HCT116 (cell line): Measurements from ENCODE around the gene GALNT7. TPM values are rescaled to one million over a fixed set of nuclear protein-coding genes. Genes with fewer than 3 reads are reported as not detected.
A peak's percentile ranks its signal among the peaks of the same experiment; 100 is the strongest.

ENCODE experiments used
- ATAC-seq: fragments of 200-7000 bp; cut with Tn5 transposase; 2 replicates; pipeline ENCODE4 v1.9.1; 2020; ENCODE audit warnings: mild to moderate bottlenecking, moderate library complexity
- BruUV-seq: library from RNA; stranded (reverse); fragments of 400-500 nt; replicated peaks from 2 replicates; lab custom pipeline; 2021; lab: Mats Ljungman, UMichigan
- CTCF ChIA-PET: fragments of 300-600 bp; sonication (Branson Sonifier 250); formaldehyde crosslinking; loops from one replicate; lab custom pipeline; 2021; ENCODE audit warnings: antibody characterized with exemption; lab: Charles Lee
- POLR2A ChIA-PET: fragments of 300-600, 350-600 bp; sonication (Branson Sonifier 250); formaldehyde crosslinking; loops from one replicate; lab custom pipeline; 2021; ENCODE audit warnings: antibody characterized with exemption; lab: Charles Lee
- RAD21 ChIA-PET, 2 experiments: fragments of 300-600 bp; sonication (Branson Sonifier 250); formaldehyde crosslinking; loops; one replicate each; lab custom pipeline; 2023; ENCODE audit warnings: low total read pairs in 2 of 2; ENCODE audit not compliant: uncharacterized antibody in 2 of 2, unreplicated experiment in 2 of 2, low non-redundant PET in 1 of 2; lab: Charles Lee
- DNase-seq: peaks from one replicate; pipeline ENCODE4 v3.0.0-alpha.2; 2010; ENCODE audit warnings: low read depth, low spot score
- H2AFZ ChIP-seq: fragments of 200-600 bp; shearing (Covaris generic), sonication (generic); 2 replicates; pipeline ENCODE4 v1.6.1; 2017; ENCODE audit warnings: low read depth, mixed run types, mixed read lengths, antibody characterized with exemption, low read length; ENCODE audit not compliant: poor library complexity, severe bottlenecking
- H3K27ac ChIP-seq: 2 replicates; pipeline ENCODE4 v1.5.1; 2012; ENCODE audit warnings: low read depth, low read length
- H3K27me3 ChIP-seq: fragments of 200-600 bp; sonication (generic); 2 replicates; pipeline ENCODE4 v1.6.1; 2016; ENCODE audit warnings: mixed run types, low read length, mixed read lengths; ENCODE audit not compliant: insufficient read depth
- H3K36me3 ChIP-seq, 2 experiments: fragments of 200-500 bp in 1 of 2; fragments of 200-600 bp in 1 of 2; sonication (Bioruptor generic) in 1 of 2; sonication (generic) in 1 of 2; 2 replicates each; pipeline versions ENCODE4 v1.5.1 to v1.6.1; 2014 to 2016; ENCODE audit warnings: low read length in 2 of 2, inconsistent platforms in 1 of 2, mixed read lengths in 1 of 2, mixed run types in 1 of 2; ENCODE audit not compliant: insufficient read depth in 2 of 2, control insufficient read depth in 1 of 2
- H3K4me1 ChIP-seq, 2 experiments: fragments of 200-600 bp in 1 of 2; sonication (generic) in 1 of 2; 2 replicates each; pipeline versions ENCODE4 v1.5.1 to v1.6.1; 2012 to 2017; ENCODE audit warnings: low read length in 2 of 2, inconsistent platforms in 1 of 2, mild to moderate bottlenecking in 1 of 2, mixed read lengths in 1 of 2, mixed run types in 1 of 2, moderate library complexity in 1 of 2; ENCODE audit not compliant: insufficient read depth in 2 of 2, control insufficient read depth in 1 of 2
- H3K4me2 ChIP-seq: fragments of 200-600 bp; sonication (generic); 2 replicates; pipeline ENCODE4 v1.6.1; 2017; ENCODE audit warnings: mixed run types, low read length, mixed read lengths
- H3K4me3 ChIP-seq, 2 experiments: fragments of 200-600 bp in 1 of 2; sonication (generic) in 1 of 2; replicated peaks in 1 of 2; 2 replicates each; pipeline ENCODE4 v1.5.1; 2011 to 2016; ENCODE audit warnings: low read length in 2 of 2, control low read depth in 1 of 2, low read depth in 1 of 2, mild to moderate bottlenecking in 1 of 2, mixed read lengths in 1 of 2, mixed run types in 1 of 2
- H3K79me2 ChIP-seq: fragments of 200-600 bp; sonication (generic); 2 replicates; pipeline ENCODE4 v1.6.1; 2017; ENCODE audit warnings: mild to moderate bottlenecking, mixed run types, low read length, moderate library complexity, mixed read lengths; ENCODE audit not compliant: insufficient read depth
- H3K9ac ChIP-seq: fragments of 200-600 bp; sonication (generic); 2 replicates; pipeline ENCODE4 v1.6.1; 2016; ENCODE audit warnings: low read length, mixed read lengths
- H3K9me2 ChIP-seq: fragments of 200-600 bp; sonication (generic), shearing (Covaris generic); 2 replicates; pipeline ENCODE4 v1.6.1; 2017; ENCODE audit warnings: mixed run types, mild to moderate bottlenecking, moderate library complexity; ENCODE audit not compliant: insufficient read depth
- H3K9me3 ChIP-seq, 2 experiments: fragments of 200-500 bp in 1 of 2; fragments of 200-600 bp in 1 of 2; sonication (Bioruptor generic) in 1 of 2; sonication (generic) in 1 of 2; 2 replicates each; pipeline ENCODE4 v1.6.1; 2014 to 2017; ENCODE audit warnings: low read length in 2 of 2, mixed read lengths in 2 of 2, inconsistent platforms in 1 of 2, low read depth in 1 of 2, mild to moderate bottlenecking in 1 of 2, mixed run types in 1 of 2, moderate library complexity in 1 of 2; ENCODE audit not compliant: control insufficient read depth in 1 of 2, insufficient read depth in 1 of 2
- H4K20me1 ChIP-seq: fragments of 200-600 bp; sonication (generic), shearing (Covaris generic); 2 replicates; pipeline ENCODE4 v1.6.1; 2017; ENCODE audit warnings: mixed run types, mild to moderate bottlenecking, moderate library complexity; ENCODE audit not compliant: insufficient read depth
- ATF3 ChIP-seq: IDR thresholded peaks from 2 replicates; pipeline ENCODE4 v1.6.1; 2012
- CBX3 ChIP-seq: IDR thresholded peaks from 2 replicates; pipeline ENCODE4 v1.6.1; 2012; ENCODE audit warnings: low read depth
- CEBPB ChIP-seq: IDR thresholded peaks from 2 replicates; pipeline ENCODE4 v1.6.1; 2012; ENCODE audit warnings: low read depth
- EGR1 ChIP-seq: IDR thresholded peaks from 2 replicates; pipeline ENCODE4 v1.6.1; 2012; ENCODE audit warnings: low read depth
- ELF1 ChIP-seq: IDR thresholded peaks from 2 replicates; pipeline ENCODE4 v1.6.1; 2012; ENCODE audit warnings: low read depth, borderline replicate concordance
- FOSL1 ChIP-seq: IDR thresholded peaks from 2 replicates; pipeline ENCODE4 v1.6.1; 2012; ENCODE audit warnings: low read depth
- JUND ChIP-seq: IDR thresholded peaks from 2 replicates; pipeline ENCODE4 v1.6.1; 2012
- SIN3A ChIP-seq: IDR thresholded peaks from 2 replicates; pipeline ENCODE4 v1.6.1; 2012; ENCODE audit warnings: low read depth
- SP1 ChIP-seq: IDR thresholded peaks from 2 replicates; pipeline ENCODE4 v1.6.1; 2012; ENCODE audit warnings: low read depth
- SRF ChIP-seq: IDR thresholded peaks from 2 replicates; pipeline ENCODE4 v1.6.1; 2012; ENCODE audit warnings: low read depth
- ZNF274 ChIP-seq: fragments of 200-500 bp; sonication (Bioruptor generic); IDR thresholded peaks from 2 replicates; pipeline ENCODE4 v1.6.1; 2014; ENCODE audit warnings: mild to moderate bottlenecking, low read depth, low read length, inconsistent platforms
- intact Hi-C: fragments of 100-400 bp; cut with micrococcal nuclease; formaldehyde crosslinking; loops from 2 replicates; pipeline ENCODE4 v1.10.0; 2022
- total RNA-seq: library from RNA; stranded (reverse); gene quantifications from one replicate; pipeline ENCODE4 v1.2.1, GENCODE V29; 2021; ENCODE audit not compliant: unreplicated experiment

The GALNT7 gene
- total RNA-seq, 1 experiment from 2014 or later: 21.3 TPM

- Histone ChIP-seq H2AFZ (no peak overlapping the region), H4K20me1 (no peaks in the 10 kb centered on the region), H3K9ac (no peak overlapping the region), H3K79me2 (peaks cover 89% of the 10 kb centered on the region), H3K4me2 (no peak overlapping the region), H3K9me2 (no peaks in the 10 kb centered on the region), H3K4me1 (peaks cover 33 to 73% of the 10 kb centered on the region in 2 experiments), H3K36me3 (no peaks in the 10 kb centered on the region), H3K27ac (no peak overlapping the region), H3K9me3 (no peaks in the 10 kb centered on the region), H3K4me3 (no peak overlapping the region), H3K27me3 (no peaks in the 10 kb centered on the region)
- ChIA-PET POLR2A (no interaction called here), CTCF (no interaction called here), RAD21 (no interaction called here)
- ATAC-seq (no peak), DNase-seq (no peak)
- no TSS peak for BruUV-seq
- intact Hi-C loops: no loop called here
- TF ChIP-seq JUND (no peak), ATF3 (no peak)
These were observed 20.6 kb downstream of the GALNT7 start for GRCh38 chr4:173189117-173189693.

- Histone ChIP-seq H3K4me2 (peak overlapping the region; percentile 54), H3K27me3 (no peaks in the 10 kb centered on the region), H3K4me3 (peak overlapping the region in 1 of 2 experiments; percentile 16; a peak in 2 of 4 replicates), H3K9me2 (no peaks in the 10 kb centered on the region), H3K36me3 (no peaks in the 10 kb centered on the region), H3K79me2 (peaks cover 74% of the 10 kb centered on the region), H2AFZ (no peak overlapping the region), H4K20me1 (no peaks in the 10 kb centered on the region), H3K9me3 (no peaks in the 10 kb centered on the region), H3K9ac (peak overlapping the region; percentile 46), H3K27ac (peak overlapping the region; percentile 68), H3K4me1 (peaks cover 29 to 59% of the 10 kb centered on the region in 2 experiments)
- no TSS peak for BruUV-seq
- intact Hi-C loops: no loop called here
- ATAC-seq: peak; percentile 76
- no peak for DNase-seq
- ChIA-PET POLR2A (no interaction called here), CTCF (no interaction called here), RAD21 (no interaction called here)
- TF ChIP-seq JUND (peak; percentile 65), ZNF274 (no peak), FOSL1 (peak; percentile 59; the same call in 1 of the 2 replicates), SIN3A (no peak; the same call in 1 of the 2 replicates), SP1 (peak; percentile 66), EGR1 (no peak), ELF1 (no peak; the same call in 1 of the 2 replicates), SRF (0 out of 2 replicates have a peak, but pooled peaks have one; percentile 32), CEBPB (0 out of 2 replicates have a peak, but pooled peaks have one; percentile 25), CBX3 (peak; percentile 27; the same call in 1 of the 2 replicates)
These were observed 23.0 kb downstream of the GALNT7 start for GRCh38 chr4:173191623-173192041.
